GM18505 (cell line): ENCODE results near the gene LINGO3.

ENCODE experiments used
- ATAC-seq: cut with Tn5 transposase; IDR thresholded peaks from one replicate; pipeline ENCODE4 v1.9.1; 2021; ENCODE audit not compliant: unreplicated experiment
- POLR2A ChIP-seq: IDR thresholded peaks from 4 replicates; pipeline ENCODE4 v1.6.1; 2011; ENCODE audit warnings: borderline replicate concordance; ENCODE audit not compliant: insufficient read depth, insufficient read length; ENCODE audit errors: extremely low read depth

LINGO3 gene

DNA sequence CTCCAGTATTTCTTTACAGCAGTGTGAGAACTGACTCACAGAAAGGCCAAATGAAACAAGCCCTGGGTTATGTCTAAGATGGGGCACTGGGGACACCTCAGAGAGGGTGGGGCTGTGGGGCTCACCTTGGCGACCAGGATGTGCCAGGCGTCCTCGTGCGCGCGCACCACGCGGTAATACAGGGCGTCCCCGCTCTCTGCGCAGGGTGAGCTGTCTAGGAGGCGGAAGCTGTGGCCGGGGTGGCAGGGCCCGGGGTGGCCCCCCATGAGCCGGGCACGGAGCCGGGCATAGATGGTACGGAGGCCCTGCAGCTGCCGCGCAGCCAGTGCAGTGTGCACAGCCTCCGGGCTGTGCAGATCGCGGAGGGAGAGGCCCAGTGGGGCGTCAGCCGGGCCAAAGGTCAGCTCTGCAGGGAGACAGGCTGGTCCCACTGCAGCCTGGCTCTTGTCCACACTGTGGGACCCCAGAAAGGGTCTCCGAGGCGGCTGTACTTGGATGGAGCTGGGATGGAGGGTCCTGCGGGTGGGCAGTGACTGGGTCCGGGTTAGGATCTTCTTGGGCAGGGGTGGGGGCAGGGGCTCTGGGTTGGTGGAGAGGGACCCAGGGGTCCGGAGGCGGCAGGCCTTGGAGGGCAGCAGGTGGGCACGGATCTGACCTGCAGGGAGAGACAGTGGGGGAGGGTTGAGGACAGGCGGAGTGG lies 29.3 kb downstream of the LINGO3 start:
- TF ChIP-seq POLR2A = no peak
- no peak for ATAC-seq

GRCh38 chr19:2277138-2277537 lies 30.8 kb downstream of the LINGO3 start:
- ATAC-seq = no peak
- TF ChIP-seq POLR2A = no peak

DNA sequence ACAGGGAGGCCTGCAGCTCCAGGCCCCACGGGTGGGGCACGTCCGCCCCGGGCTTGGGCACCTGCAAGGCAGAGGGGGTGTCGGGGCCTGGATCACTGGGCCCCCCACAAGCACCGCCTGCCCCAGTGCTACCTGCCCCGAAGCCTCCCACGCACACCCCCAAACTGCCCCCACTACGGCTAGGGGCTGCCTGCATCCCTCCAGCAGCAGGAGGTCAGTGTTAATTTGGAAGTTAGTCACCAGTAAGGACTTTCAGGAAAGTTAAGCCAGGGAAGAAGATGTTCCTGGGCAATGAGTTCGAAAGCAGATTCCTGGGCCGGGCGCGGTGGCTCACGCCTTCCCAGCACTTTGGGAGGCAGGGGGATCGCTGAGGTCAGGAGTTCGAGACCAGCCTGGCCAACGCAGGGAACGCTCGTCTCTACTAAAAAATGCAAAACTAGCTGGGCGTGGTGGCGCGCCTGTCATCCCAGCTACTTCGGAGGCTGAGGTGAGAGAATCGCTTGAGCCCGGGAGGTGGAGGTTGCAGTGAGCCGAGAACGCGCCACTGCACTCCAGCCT lies 31.4 kb downstream of the LINGO3 start:
- no peak for ATAC-seq
- TF ChIP-seq POLR2A = no peak

GRCh38 chr19:2275588-2276428 lies 32.1 kb downstream of the LINGO3 start:
- no peak for TF ChIP-seq POLR2A
- ATAC-seq = no peak

DNA sequence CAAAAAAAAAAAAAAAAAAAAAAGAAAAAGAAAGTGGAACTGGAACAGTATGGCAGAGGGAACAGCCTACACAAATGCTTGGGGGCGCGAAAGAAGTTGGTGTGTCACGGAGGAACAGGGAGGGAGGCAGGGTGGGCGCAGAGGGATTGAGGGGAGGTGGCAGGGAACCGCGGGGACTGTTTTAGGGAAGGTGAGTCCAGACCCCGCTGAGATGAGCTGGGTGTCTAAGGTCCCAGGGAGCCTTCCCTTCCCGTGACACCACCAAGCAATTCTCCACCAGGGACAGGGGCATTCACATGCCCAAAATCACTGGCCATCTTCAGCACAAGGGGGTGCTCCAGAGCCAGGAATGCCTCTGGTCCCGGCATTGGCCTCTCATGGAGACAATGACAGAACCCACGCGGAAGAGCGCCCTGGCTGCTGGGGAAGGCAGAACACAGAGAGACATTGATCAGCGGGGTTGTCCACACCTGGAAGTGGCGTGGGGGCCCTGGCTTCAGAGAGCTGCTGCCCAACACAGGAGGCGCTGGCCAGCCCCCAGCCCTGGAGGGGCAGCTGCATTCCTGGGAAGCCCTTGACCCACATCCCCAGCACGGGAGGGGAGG lies 32.9 kb downstream of the LINGO3 start:
- no peak for TF ChIP-seq POLR2A
- no peak for ATAC-seq

DNA sequence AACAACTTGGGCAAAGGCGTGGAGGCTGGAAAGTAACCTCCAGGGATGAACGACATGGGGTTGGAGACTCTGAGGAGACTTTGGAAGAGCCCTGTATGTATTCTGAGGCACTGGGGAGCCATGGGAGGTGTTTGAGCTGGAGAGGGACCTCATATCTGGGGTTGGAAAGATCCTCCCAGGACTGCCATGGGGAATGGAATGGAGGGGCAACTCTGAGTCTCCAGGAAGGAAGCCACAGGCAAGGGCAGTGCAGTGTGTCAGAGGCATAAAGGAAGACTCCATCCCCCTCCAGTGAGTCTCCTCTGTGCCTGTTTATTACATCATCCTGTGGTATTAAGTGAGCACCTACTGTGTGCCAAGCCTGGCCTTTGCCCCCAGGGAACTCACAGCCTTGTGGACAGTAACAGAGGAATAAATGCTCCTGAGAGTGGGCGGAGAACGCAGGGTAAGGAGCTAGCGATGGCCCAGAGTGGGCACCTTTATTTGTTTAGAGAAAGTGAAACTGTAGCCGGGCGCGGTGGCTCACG lies 33.7 kb downstream of the LINGO3 start:
- no peak for TF ChIP-seq POLR2A
- no peak for ATAC-seq

GRCh38 chr19:2273356-2274184 lies 34.4 kb downstream of the LINGO3 start:
- peak; percentile 34 for TF ChIP-seq POLR2A
- ATAC-seq = no peak

DNA sequence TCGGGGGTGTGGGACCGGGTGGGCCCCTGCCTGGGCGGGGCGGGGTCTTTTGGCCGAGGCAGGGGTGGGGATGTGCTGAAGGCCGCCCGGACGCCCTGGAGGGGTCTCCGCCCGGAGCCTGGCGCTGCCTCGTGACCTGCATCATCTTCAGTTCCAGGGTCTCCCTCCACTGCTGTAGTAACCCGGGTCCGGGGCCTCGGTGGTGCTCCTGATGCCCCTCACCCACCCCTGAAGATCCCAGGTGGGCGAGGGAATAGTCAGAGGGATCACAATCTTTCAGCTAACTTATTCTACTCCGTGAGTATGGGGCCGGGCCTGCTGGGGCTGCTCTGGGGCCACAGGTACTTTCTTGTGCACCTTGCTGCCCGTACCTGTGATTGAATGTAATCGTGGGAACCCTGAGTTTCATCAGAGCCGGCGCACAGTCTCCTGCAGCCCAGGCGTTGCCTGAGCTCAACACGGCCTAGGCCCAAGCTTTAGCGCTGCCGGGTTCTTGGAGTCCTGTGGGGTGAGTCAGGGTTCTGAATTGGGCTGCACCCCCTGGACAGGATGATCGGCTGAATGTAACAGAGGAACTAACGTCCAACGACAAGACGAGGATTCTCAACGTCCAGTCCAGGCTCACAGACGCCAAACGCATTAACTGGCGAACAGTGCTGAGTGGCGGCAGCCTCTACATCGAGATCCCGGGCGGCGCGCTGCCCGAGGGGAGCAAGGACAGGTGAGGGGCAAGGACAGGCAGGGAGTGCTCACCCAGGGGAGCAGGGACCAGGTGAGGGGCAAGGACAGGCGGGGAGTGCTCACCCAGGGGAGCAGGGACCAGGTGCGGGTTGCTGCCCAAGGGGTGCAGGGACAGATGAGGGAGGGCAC lies 36.5 kb downstream of the LINGO3 start:
- no peak for ATAC-seq
- TF ChIP-seq POLR2A = no peak

DNA sequence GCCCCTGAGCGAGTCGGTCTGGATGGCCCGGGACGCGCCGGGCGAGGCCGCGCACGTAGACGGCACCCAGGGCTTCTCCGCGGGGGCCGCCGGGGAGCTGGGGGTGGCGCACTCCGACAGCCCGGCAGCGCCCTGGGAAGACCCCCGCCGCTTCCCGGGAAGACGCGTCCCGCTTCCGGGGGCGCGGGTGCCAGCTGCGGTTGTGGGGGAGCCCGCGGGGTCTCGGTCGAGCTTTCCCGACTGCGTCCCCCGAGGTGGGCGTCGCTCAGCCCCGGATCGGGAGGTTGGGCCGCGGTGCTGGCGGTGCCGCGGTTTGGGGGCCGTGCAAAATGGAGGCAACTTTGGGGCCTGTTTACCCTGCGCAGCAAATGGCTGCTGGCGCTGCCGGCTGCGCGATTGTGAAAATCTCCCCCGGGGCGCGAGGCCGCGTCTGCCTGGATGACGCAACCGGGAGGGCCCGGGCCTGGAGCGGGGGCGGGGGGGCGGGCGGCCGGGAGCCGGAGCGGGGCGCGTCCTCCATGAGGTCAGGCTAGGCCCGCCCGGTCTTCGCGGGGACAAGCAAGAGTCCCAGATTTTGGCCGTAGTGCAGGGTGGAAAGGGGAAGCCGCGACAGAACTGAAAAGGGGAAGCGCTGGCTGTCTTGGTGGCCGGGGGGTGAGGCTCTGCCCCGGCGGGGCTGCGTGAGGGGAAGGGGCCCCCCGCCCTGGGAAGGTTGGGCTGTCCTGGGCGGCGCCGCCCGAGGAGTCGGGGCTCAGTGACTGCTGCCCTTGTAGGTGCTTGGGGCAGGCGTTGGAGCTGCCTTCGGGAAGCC lies 37.3 kb downstream of the LINGO3 start:
- ATAC-seq = no peak
- peak; percentile 65 for TF ChIP-seq POLR2A

DNA sequence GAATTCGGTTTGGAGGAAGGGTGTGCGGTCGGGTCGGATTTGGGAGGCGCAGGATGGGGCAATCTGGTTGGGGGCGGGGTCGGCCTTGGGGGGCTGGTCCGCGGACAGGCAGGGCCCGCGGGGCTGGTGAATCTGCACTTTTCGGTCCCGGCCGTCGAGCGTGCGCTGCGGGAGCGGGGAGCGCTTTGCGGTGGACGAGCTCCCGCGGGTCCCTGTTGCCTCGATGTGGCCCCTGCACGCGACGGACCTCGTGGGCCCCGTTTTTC lies 37.9 kb downstream of the LINGO3 start:
- no peak for ATAC-seq
- TF ChIP-seq POLR2A = peak; percentile 36
